Measurements from ENCODE around the gene DVL1. TPM values are rescaled to one million over a fixed set of nuclear protein-coding genes. Genes with fewer than 3 reads are reported as not detected.

The DVL1 gene
- 10 to 100 TPM; 46.6 to 52.2 TPM for total RNA-seq

DNA sequence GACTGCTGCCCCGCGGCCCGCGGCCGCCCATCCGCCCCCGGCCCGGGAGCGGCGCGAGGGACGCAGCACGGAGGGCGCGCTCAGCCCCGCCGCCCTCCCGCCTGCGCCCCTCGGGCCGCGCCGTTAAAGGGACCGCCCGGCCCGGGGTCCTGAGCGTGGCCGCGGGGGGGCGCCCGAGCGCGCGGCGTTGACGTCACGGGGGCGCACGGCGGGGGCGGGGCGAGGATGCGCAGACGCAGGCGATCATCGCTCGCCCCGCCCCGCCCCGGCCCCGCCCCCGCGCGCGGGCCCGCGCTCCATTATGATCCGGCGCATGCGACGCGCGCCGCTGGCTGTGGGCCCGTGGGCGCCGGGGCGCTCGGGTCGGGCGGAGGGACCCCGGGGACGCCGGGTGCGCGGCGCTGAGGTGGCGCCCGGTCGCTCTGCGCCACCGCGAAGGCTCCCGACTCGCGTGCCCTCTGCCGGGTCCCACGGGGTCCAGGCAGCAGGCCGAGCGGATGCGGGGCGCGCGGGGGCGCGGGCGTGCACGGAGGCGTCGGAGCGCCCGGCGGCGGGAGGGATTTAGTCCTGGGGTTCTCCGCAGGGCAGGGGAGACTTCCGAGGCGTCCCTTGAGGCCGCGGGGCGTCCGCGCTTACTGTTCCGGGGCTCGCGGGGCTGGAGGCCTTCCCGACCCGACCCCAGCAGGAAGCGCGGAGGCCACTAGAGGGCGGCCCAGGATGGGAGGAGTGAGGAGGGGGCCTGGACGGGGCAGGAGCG lies at the start of gene DVL1:
DVL1 (minus strand) TSS at position 163 of the 757 bp plus-strand sequence. CDS start 353 bp downstream, outside the sequence.
- Mint-ChIP-seq H3K27ac (no peak within 1 kb of the TSS), H3K9me3 (no peaks in the 10 kb centered on the region), H3K27me3 (ENCODE audit: low read depth) (peaks cover 12% of the 10 kb centered on the region), H3K4me3 (peak within 1 kb of the TSS; percentile 80), H3K4me1 (ENCODE audit: low read depth) (peaks cover 17% of the 10 kb centered on the region), H3K36me3 (ENCODE audit: insufficient read depth in 2 of 2) (no peaks in the 10 kb centered on the region)
- DNase-seq (peak; percentile 79 to 82), ATAC-seq (replicated peaks in 1 of 2) (peak; percentile 78 to 81)

DNA sequence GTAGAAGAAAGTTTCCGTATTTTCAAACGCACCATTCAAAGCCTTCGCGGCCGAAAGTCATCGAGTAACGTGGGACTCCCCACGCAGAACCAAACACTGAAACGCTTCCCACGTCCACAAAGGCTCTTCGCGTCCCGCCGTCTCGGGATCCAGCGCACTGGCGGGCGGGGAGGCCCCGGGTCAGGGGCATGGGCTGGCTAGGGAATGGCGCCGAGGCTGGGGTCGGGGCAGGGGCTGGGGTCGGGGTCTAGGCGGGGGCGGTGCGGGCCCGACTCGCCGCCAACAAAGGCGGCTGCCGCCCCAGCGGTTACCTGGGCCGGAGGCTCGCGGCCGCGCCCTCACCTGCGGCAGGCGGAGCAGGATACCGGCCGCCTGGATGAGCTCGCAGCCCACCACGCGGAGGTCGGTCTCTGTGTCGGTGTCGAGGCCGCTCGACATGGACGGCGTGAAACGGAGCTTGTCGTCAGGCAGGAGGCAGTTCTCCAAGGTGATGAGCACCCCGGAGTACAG lies 49.5 kb upstream of the DVL1 start:
- DNase-seq (peak in 1 of 2 donors; percentile 29), ATAC-seq (replicated peaks in 1 of 2) (peak; percentile 3)
- H3K9me3 Mint-ChIP-seq = no peaks in the 10 kb centered on the region
- peak overlapping the region; percentile 92 to 97 for H3K4me3 Mint-ChIP-seq
- no peaks in the 10 kb centered on the region for H3K27me3 Mint-ChIP-seq (ENCODE audit: low read depth)
- peak overlapping the region; percentile 89 for H3K27ac Mint-ChIP-seq
- H3K36me3 Mint-ChIP-seq (ENCODE audit: insufficient read depth in 2 of 2) = peaks cover 16 to 32% of the 10 kb centered on the region in 2 donors
- peaks cover 60% of the 10 kb centered on the region for H3K4me1 Mint-ChIP-seq (ENCODE audit: low read depth)

- Mint-ChIP-seq H3K27me3 (ENCODE audit: low read depth) (no peaks in the 10 kb centered on the region), H3K36me3 (ENCODE audit: insufficient read depth in 2 of 2) (peaks cover 16 to 36% of the 10 kb centered on the region in 2 donors), H3K4me3 (peak overlapping the region; percentile 92 to 97), H3K9me3 (no peaks in the 10 kb centered on the region), H3K4me1 (ENCODE audit: low read depth) (peaks cover 57% of the 10 kb centered on the region), H3K27ac (peak overlapping the region; percentile 89)
- ATAC-seq (replicated peaks in 1 of 2) (no peak), DNase-seq (no peak)
Measured at GRCh38 chr1:1397839-1398523, 48.8 kb upstream of the DVL1 start.

- no peak overlapping the region for H3K4me3 Mint-ChIP-seq
- H3K4me1 Mint-ChIP-seq (ENCODE audit: low read depth) = peaks cover 34% of the 10 kb centered on the region
- DNase-seq (no peak), ATAC-seq (replicated peaks in 1 of 2) (no peak)
- no peaks in the 10 kb centered on the region for H3K27me3 Mint-ChIP-seq (ENCODE audit: low read depth)
- H3K36me3 Mint-ChIP-seq (ENCODE audit: insufficient read depth in 2 of 2) = peaks cover 11 to 48% of the 10 kb centered on the region in 2 donors
- no peaks in the 10 kb centered on the region for H3K9me3 Mint-ChIP-seq
- H3K27ac Mint-ChIP-seq = peak overlapping the region; percentile 69
Measured at GRCh38 chr1:1395166-1395565, 45.9 kb upstream of the DVL1 start.

DNA sequence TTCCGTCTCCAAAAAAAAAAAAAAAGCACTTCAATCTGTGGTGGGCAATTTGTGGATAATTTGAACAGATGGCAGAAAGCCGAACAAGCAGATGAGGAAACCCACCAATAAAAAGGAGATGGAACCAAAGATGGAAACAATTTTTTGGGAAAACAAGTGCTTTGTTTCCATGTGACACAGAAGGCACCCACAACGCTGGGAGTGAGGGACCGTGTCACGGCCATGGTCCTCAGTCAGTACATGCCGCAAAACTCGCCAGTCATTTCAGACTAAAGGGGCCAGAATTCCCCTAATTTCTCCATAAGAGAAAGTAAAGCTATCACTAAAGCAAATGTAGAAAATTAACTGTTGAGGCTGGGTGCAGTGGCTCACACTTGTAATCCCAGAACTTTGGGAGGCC lies 44.9 kb upstream of the DVL1 start:
- ATAC-seq (replicated peaks in 1 of 2) (no peak), DNase-seq (no peak)
- Mint-ChIP-seq H3K4me1 (ENCODE audit: low read depth) (peaks cover 34% of the 10 kb centered on the region), H3K36me3 (ENCODE audit: insufficient read depth in 2 of 2) (peaks cover 13 to 57% of the 10 kb centered on the region in 2 donors), H3K4me3 (no peak overlapping the region), H3K27me3 (ENCODE audit: low read depth) (no peaks in the 10 kb centered on the region), H3K9me3 (no peaks in the 10 kb centered on the region), H3K27ac (no peak overlapping the region)

GRCh38 chr1:1393428-1393827 lies 44.2 kb upstream of the DVL1 start:
- Mint-ChIP-seq H3K27me3 (ENCODE audit: low read depth) (no peaks in the 10 kb centered on the region), H3K4me1 (ENCODE audit: low read depth) (peaks cover 34% of the 10 kb centered on the region), H3K27ac (no peak overlapping the region), H3K36me3 (ENCODE audit: insufficient read depth in 2 of 2) (peaks cover 13 to 61% of the 10 kb centered on the region in 2 donors), H3K9me3 (no peaks in the 10 kb centered on the region), H3K4me3 (no peak overlapping the region)
- DNase-seq = no peak
- ATAC-seq (replicated peaks in 1 of 2) = no peak

DNA sequence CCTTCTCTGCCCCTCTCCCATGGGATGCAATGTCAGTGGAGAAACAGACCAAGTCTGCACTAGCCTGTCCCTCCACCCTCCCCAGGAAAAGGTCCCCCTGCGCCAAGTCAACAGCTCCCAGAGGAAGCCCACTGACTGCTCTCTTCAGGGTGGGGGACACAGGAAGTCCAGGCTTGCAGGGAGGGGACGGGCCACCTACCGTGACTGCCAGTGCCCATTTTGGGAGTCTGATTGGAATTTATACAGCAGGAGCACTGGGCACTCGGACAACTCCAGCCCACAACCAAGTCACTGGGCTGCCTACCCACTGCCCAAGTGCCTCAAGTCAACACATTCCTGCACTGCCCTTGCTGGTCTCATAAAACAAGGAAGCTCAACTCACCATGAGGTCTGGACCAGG lies 43.8 kb upstream of the DVL1 start:
- Mint-ChIP-seq H3K27ac (no peak overlapping the region), H3K4me3 (no peak overlapping the region), H3K36me3 (ENCODE audit: insufficient read depth in 2 of 2) (peaks cover 12 to 62% of the 10 kb centered on the region in 2 donors), H3K4me1 (ENCODE audit: low read depth) (peaks cover 30% of the 10 kb centered on the region), H3K27me3 (ENCODE audit: low read depth) (no peaks in the 10 kb centered on the region), H3K9me3 (no peaks in the 10 kb centered on the region)
- DNase-seq (no peak), ATAC-seq (replicated peaks in 1 of 2) (no peak)

- no peak for ATAC-seq (replicated peaks in 1 of 2)
- peaks cover 14 to 61% of the 10 kb centered on the region in 2 donors for H3K36me3 Mint-ChIP-seq (ENCODE audit: insufficient read depth in 2 of 2)
- no peak overlapping the region for H3K4me3 Mint-ChIP-seq
- H3K4me1 Mint-ChIP-seq (ENCODE audit: low read depth) = peaks cover 21% of the 10 kb centered on the region
- no peaks in the 10 kb centered on the region for H3K27me3 Mint-ChIP-seq (ENCODE audit: low read depth)
- no peaks in the 10 kb centered on the region for H3K9me3 Mint-ChIP-seq
- DNase-seq = no peak
- no peak overlapping the region for H3K27ac Mint-ChIP-seq
Measured at GRCh38 chr1:1391225-1391624, 42.0 kb upstream of the DVL1 start.

GRCh38 chr1:1390675-1391074 lies 41.5 kb upstream of the DVL1 start:
- Mint-ChIP-seq H3K27me3 (ENCODE audit: low read depth) (no peaks in the 10 kb centered on the region), H3K9me3 (no peaks in the 10 kb centered on the region), H3K4me3 (no peak overlapping the region), H3K4me1 (ENCODE audit: low read depth) (peaks cover 19% of the 10 kb centered on the region), H3K27ac (no peak overlapping the region), H3K36me3 (ENCODE audit: insufficient read depth in 2 of 2) (peaks cover 14 to 59% of the 10 kb centered on the region in 2 donors)
- no peak for DNase-seq
- no peak for ATAC-seq (replicated peaks in 1 of 2)

DNA sequence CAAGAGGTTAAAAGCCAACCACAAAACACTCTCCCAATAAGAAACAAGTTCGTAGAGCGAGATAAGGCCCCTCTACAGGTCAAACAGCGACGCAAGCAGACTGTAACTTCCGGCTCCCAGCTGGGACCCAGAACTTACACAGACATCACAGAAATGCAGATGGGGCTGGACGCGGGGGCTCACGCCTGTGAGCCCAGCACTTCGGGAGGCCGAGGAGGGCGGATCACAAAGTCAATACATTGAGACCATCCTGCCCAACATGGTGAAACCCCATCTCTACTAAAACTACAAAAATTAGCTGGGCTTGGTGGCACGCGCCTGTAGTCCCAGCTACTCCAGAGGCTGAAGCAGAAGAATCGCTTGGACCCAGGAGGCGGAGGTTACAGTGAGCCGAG lies 38.9 kb upstream of the DVL1 start:
- Mint-ChIP-seq H3K4me1 (ENCODE audit: low read depth) (no peaks in the 10 kb centered on the region), H3K27me3 (ENCODE audit: low read depth) (no peaks in the 10 kb centered on the region), H3K9me3 (no peaks in the 10 kb centered on the region), H3K36me3 (ENCODE audit: insufficient read depth in 2 of 2) (peaks cover 8 to 36% of the 10 kb centered on the region in 2 donors), H3K27ac (no peak overlapping the region), H3K4me3 (no peak overlapping the region)
- DNase-seq (no peak), ATAC-seq (replicated peaks in 1 of 2) (no peak)

- H3K27me3 Mint-ChIP-seq (ENCODE audit: low read depth) = no peaks in the 10 kb centered on the region
- H3K27ac Mint-ChIP-seq = no peak overlapping the region
- peaks cover 8 to 31% of the 10 kb centered on the region in 2 donors for H3K36me3 Mint-ChIP-seq (ENCODE audit: insufficient read depth in 2 of 2)
- no peak overlapping the region for H3K4me3 Mint-ChIP-seq
- DNase-seq = no peak
- H3K9me3 Mint-ChIP-seq = no peaks in the 10 kb centered on the region
- no peak for ATAC-seq (replicated peaks in 1 of 2)
- no peaks in the 10 kb centered on the region for H3K4me1 Mint-ChIP-seq (ENCODE audit: low read depth)
Measured at GRCh38 chr1:1387098-1388077, 38.2 kb upstream of the DVL1 start.

GRCh38 chr1:1385931-1386330 lies 36.7 kb upstream of the DVL1 start:
- no peak overlapping the region for H3K27ac Mint-ChIP-seq
- peaks cover 7 to 23% of the 10 kb centered on the region in 2 donors for H3K36me3 Mint-ChIP-seq (ENCODE audit: insufficient read depth in 2 of 2)
- no peaks in the 10 kb centered on the region for H3K27me3 Mint-ChIP-seq (ENCODE audit: low read depth)
- DNase-seq (no peak), ATAC-seq (replicated peaks in 1 of 2) (no peak)
- H3K9me3 Mint-ChIP-seq = no peaks in the 10 kb centered on the region
- no peaks in the 10 kb centered on the region for H3K4me1 Mint-ChIP-seq (ENCODE audit: low read depth)
- H3K4me3 Mint-ChIP-seq = no peak overlapping the region

Measured in activated T-cell treated with anti-CD3 and anti-CD28 coated beads, Interleukin-2, amount 50 U/mL, for 72 hours (primary cell).